CD4-positive, alpha-beta T cell treated with Interleukin-15 for 4 hours (primary cell): ENCODE measurements around the gene VWA3B.
"Not testable (repeated sequence)": the region's sequence is repeated elsewhere in the genome, so short reads cannot be mapped to it uniquely, and the experiment has no call there.

Source experiments
- DNase-seq: peaks from one replicate; pipeline ENCODE4 v3.0.0-alpha.2; 2020; ENCODE audit warnings: low spot score

The VWA3B gene

GRCh38 chr2:98137196-98137595, 50.2 kb downstream of the VWA3B start:
- no peak for DNase-seq

- DNase-seq = not testable (repeated sequence)
These were observed 52.0 kb downstream of the VWA3B start for GRCh38 chr2:98138978-98139377.

- DNase-seq = no peak
These were observed 53.2 kb downstream of the VWA3B start for GRCh38 chr2:98140210-98140609.

- DNase-seq = no peak
These were observed 55.3 kb downstream of the VWA3B start for GRCh38 chr2:98142106-98142791.

GRCh38 chr2:98145070-98145469, 58.1 kb downstream of the VWA3B start:
- no peak for DNase-seq

- DNase-seq = not testable (repeated sequence)
These were observed 60.9 kb downstream of the VWA3B start for GRCh38 chr2:98147900-98148299.

- DNase-seq = no peak
These were observed 61.8 kb downstream of the VWA3B start for GRCh38 chr2:98148595-98149332.

- peak; percentile 4 for DNase-seq
These were observed 62.3 kb downstream of the VWA3B start for GRCh38 chr2:98149333-98149697.

GRCh38 chr2:98153481-98153880, 66.5 kb downstream of the VWA3B start:
- DNase-seq = no peak

- no peak for DNase-seq
These were observed 68.3 kb downstream of the VWA3B start for GRCh38 chr2:98155291-98155690.

GRCh38 chr2:98155716-98156115, 68.7 kb downstream of the VWA3B start:
- DNase-seq = no peak

- no peak for DNase-seq
These were observed 69.3 kb downstream of the VWA3B start for GRCh38 chr2:98156304-98156703.

- DNase-seq = no peak
These were observed 70.6 kb downstream of the VWA3B start for GRCh38 chr2:98157557-98157956.

- DNase-seq = no peak
These were observed 71.3 kb downstream of the VWA3B start for GRCh38 chr2:98158305-98158704.

GRCh38 chr2:98160554-98160953, 73.6 kb downstream of the VWA3B start:
- no peak for DNase-seq

- DNase-seq = no peak
These were observed 74.2 kb downstream of the VWA3B start for GRCh38 chr2:98161186-98161585.

- DNase-seq = no peak
These were observed 77.3 kb downstream of the VWA3B start for GRCh38 chr2:98164256-98164655.

GRCh38 chr2:98165516-98166071, 78.6 kb downstream of the VWA3B start:
- no peak for DNase-seq

GRCh38 chr2:98167916-98168315, 80.9 kb downstream of the VWA3B start:
- DNase-seq = no peak

- no peak for DNase-seq
These were observed 83.1 kb downstream of the VWA3B start for GRCh38 chr2:98170076-98170475.

GRCh38 chr2:98172150-98172765, 85.3 kb downstream of the VWA3B start:
- DNase-seq = no peak

GRCh38 chr2:98172951-98173350, 86.0 kb downstream of the VWA3B start:
- DNase-seq = no peak

- DNase-seq = no peak
These were observed 88.8 kb downstream of the VWA3B start for GRCh38 chr2:98175811-98176210.
